HG03457 (cell line): ENCODE results near the gene LRRC47.

Experiments
- ATAC-seq: cut with Tn5 transposase; IDR thresholded peaks from one replicate; pipeline ENCODE4 v1.9.1; 2021; ENCODE audit warnings: moderate number of reproducible peaks; ENCODE audit not compliant: unreplicated experiment

Gene LRRC47

DNA sequence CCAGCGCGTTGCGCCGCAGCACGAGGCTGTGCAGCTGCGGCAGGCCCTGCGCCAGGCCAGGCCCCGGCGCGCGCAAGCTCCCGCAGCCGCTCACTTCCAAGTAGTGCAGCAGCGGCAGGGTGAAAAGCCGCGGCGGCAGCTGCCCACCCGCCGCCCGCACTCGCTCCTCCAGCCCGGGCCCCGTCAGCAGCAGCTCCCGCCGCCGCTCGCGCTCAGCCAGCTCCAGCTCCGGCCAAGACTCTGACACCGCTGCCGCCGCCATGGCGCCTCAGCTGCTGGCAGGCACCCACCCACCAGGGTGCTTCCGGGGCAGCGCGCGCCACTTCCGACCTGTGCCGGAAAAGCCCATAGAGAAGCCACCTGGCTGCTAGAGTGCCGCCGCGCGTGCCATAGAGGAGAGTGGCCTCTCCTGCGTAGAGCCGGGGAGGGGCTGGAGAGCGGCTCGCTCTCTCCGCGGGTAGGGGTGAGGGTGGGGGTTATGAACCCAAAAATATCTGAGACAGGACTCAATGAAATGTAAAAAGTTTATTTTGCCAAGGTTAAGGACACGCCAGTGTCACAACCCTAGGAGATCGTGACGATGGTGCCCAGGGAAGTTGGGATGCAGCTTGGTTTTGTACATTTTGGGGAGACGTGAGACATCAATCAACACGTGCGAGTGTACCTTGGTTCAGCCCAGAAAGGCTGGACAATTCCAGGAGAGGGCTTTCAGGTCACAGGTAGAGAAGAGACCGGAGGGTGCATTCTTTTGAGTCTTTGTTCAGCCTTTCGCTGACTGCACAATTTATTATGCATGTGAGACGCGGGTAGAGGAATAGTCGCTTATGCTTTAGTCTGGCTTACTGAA lies at the start of gene LRRC47:
TSS of gene LRRC47 (minus strand) at position 284 of the 847 bp plus-strand sequence. CDS start at position 262, 22 bp downstream.
- peak; percentile 99 for ATAC-seq

DNA sequence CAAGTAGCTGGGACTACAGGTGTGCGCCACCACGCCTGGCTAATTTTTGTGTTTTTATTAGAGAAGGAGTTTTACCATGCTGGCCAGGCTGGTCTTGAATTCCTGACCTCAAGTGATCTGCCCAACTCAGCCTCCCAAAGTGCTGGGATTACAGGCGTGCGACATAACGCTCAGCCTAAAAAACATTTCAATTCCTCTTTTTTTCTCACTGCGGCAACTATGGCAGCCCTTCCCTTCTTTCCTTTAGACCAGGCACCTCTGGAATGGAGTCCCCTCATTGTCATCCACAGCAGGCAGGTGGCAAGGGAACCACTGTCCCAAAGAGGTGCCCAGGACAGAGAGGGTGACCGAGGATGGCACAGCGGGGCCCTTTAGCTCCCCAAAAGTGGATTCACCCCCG lies 46.6 kb upstream of the LRRC47 start:
- ATAC-seq, result no peak

- no peak for ATAC-seq
Measured at GRCh38 chr1:3841491-3841890, 45.2 kb upstream of the LRRC47 start.

DNA sequence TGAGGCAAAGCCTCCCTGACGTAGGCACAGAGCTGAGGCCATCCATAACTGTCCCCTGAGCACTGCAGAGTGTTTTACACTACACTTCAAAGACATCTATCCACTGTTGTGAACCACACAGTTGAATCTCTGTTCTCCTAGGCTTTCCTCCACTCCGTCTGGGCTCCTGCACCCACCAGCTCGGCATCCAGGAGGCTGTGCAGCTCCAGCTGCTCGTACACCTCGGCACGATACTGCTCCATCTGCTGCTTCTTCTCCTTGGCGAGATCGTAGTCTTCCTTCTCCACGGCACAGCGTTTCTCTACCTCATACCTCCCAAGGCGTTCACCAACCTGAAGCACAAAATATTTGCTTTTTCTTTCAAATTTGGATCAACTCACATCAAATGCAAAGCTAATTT lies 42.5 kb upstream of the LRRC47 start:
- no peak for ATAC-seq

GRCh38 chr1:3837685-3838084 lies 41.4 kb upstream of the LRRC47 start:
- ATAC-seq, result no peak

DNA sequence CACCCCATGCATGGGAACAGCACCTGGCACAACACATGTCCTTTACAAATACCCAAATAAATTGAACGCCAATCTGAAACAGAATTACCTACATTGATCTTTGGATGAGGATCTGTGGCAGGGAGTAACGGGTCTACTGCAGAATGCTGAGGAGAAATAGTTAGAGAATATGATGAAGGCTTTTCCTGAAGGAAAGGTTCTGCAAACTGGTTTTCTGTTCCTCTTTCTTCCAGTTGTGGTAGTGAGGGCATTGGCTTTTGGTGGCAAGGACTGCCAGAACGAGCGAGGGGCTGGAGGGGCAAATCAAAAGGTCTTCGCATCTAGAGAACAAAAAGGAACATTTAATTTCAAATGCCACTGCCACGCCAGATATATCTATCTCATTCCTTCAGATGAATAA lies 40.9 kb upstream of the LRRC47 start:
- ATAC-seq, result no peak

- no peak for ATAC-seq
Measured at GRCh38 chr1:3836421-3836820, 40.1 kb upstream of the LRRC47 start.

GRCh38 chr1:3834701-3835100 lies 38.4 kb upstream of the LRRC47 start:
- ATAC-seq, result no peak

- no peak for ATAC-seq
Measured at GRCh38 chr1:3831689-3832088, 35.4 kb upstream of the LRRC47 start.

DNA sequence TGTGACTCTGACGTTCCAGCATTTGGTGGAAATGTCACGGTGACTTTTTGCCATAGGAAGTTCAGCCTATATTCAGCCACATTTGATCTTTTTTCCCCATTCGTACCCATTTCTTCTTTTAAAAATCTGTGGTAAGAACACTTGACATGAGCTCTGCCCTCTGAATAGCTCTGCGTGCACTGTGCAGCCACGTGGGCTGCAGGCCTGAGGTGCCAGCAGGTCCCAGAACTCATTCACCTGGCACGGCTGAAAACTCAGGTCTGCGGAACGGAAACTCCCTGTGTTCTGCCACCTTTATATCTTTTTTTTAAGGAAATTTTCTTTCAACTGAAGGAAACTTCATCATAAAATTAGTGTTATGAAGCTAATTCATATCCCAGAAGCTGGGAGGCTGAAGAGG lies 32.1 kb upstream of the LRRC47 start:
- ATAC-seq, result no peak

DNA sequence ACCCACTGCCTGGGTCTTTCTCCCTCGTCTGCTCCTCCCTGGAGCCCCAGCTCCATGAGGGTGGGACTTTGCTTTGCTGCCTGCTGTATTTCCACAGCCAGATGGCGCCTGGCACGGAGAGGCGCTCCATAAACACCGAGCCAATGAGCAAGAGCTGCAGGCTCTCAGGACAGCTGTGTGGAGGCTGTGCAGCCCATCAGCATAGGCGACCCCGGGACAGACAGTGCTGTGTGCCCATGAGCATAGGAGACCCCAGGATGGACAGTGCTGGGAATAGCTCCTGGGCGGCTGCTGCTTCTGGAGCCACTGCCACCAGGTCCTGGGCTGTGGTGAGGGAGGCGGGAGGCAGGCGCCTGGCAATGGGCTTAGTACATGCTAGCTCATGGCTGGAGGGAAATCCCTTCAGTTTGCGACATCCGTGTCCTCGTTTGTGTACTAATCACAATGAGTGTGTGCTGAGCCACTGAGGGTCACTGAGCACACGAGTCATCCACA lies 31.6 kb upstream of the LRRC47 start:
- no peak for ATAC-seq

- no peak for ATAC-seq
Measured at GRCh38 chr1:3825356-3825755, 29.1 kb upstream of the LRRC47 start.

DNA sequence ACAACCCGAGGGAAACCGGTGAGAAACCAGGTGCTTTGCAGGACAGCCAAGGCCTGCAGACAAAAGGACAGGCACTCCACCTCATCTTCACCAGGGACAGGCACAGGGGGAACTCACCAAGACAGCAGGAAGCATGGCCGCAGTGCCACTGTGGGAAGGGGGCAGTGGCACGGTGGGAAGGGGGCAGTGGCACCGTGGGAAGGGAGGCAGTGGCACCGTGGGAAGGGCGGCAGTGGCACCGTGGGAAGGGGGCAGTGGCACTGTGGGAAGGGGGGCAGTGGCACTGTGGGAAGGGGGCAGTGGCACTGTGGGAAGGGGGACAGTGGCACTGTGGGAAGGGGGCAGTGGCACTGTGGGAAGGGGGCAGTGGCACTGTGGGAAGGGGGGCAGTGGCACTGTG lies 28.4 kb upstream of the LRRC47 start:
- ATAC-seq, result no peak

- ATAC-seq, result no peak
Measured at GRCh38 chr1:3822421-3822820, 26.1 kb upstream of the LRRC47 start.

- ATAC-seq, result no peak
Measured at GRCh38 chr1:3821908-3822307, 25.6 kb upstream of the LRRC47 start.

DNA sequence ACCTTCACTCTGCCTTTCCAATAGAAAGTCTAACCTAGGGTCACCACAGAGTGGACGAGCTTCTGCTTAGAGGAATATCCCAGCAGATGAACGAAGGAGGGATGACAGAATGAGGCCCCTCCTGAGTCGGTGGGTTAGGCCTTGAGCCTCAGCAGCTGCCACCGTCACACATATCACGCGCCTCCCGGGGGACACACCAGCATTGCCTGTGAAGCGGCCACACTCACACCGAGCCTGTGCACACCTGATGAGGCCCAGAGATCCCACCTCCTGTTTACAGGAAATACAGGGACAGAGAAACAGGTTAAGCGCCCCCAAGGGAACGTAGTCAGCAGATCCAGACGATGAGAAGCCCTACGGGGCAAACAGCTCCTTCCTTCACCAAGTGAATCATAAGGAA lies 25.1 kb upstream of the LRRC47 start:
- no peak for ATAC-seq

DNA sequence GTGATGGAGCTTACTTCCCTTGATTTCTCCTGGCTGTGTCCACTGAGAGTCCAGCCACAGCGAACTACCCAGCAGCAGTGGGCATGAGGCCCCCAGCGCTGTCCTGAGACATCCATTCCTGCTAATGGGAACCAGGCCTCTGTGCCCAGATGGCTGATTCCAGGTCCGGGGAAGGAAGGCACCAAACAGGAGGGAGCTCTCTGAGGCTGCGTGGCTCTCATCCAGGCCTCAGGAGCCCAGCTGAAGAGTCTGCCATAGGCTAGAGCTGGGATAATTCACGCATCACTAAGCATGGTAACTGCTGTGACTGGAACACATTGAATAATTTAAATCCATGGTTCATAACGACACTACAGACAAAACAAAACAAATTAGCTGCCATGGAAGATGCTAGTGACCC lies 24.7 kb upstream of the LRRC47 start:
- ATAC-seq, result no peak

GRCh38 chr1:3820316-3820715 lies 24.0 kb upstream of the LRRC47 start:
- ATAC-seq, result no peak

DNA sequence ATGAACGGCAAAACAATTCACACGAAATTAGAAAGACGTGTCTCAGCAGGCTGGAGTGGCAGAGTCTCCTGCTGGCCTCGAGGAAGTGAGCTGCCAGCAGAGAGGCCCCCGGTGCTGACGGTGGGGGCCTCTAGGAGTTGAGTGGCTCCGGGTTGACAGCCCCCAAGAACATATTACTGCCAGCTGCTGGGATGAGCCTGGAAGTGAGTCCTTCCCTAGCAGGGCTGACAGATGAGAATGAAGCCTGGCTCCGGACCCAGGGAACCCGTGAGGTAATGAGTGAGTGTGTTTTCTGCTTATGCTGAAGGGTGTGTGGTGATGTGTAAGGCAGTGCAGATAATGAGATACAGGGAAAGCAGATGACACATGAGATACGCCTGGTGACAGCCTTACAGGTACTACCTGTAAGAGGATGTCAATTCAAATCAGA lies 23.5 kb upstream of the LRRC47 start:
- ATAC-seq, result no peak

DNA sequence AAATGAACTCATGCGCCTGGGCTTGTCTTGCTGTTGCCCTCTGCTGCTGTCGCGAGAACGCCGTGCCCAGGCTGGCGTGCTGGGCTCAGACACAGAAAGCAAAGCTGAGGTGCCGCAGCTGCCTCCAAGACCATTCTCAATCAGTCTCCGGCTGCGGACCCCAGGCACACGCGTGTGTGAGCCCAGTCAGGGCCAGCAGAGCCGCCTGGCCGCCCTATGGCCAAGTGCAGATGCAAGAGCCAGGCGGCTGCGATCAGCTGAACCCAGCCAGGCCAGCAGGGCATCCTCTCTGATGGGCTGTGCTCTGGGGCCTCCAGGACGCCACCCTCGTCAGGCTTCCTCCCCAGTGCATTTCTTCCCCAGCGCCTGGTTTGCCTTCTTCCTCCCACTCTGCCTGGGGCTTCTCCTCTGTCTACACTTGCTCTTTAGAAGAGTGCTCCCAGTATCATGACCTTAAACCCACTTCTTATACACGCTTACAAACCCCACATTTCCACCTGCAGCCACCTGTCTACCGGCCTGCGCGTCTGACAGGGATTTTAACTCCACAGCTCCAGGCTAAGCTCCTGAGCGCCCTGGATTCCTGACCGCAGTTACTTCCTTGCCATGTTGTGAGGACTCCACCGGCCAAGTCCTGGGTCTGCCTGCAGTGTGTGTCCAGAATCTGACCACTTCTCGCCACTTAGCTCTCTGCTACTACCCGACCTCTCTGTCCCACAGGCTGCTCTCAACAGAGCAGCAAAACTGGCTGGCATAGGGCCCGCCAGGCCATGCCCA lies 21.7 kb upstream of the LRRC47 start:
- no peak for ATAC-seq

DNA sequence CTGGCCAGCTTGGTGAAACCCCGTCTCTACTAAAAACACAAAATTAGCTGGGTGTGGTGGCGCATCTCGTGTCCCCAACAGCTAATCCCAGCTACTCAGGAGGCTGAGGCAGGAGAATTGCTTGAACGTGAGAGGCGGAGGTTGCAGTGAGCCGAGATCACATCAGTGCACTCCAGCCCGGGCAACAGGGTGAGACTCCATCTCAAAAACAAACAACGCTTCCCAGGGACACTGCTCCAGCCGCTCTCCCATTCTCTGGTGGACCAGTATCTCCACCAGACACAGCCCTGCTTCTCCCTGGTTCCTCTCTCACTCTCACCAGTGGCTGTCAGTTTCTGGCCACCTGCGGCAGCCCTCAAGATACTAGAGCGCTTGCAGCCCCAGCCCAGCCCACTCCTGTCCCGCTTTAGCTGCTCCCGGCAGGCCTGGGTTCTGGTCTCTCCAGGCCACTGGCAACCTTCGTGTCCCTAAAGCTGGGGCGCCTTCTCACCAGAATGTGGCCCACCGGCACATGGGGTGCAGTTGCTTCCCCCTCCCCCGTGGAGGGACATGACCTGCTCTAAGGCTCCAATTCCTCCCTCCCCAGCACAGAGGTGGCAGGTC lies 20.9 kb upstream of the LRRC47 start:
- ATAC-seq, result no peak
